GM12873 (cell line): ENCODE measurements around the gene RSPO4.

Experiments
- TF ChIP-seq, protein P1 (sequence below): IDR thresholded peaks from 2 replicates; pipeline ENCODE4 v1.5.1; 2012; ENCODE audit warnings: low read depth, mild to moderate bottlenecking, moderate library complexity, low read length, control low read depth; ENCODE audit not compliant: insufficient read depth; ENCODE audit errors: missing control alignments

RSPO4 gene

DNA sequence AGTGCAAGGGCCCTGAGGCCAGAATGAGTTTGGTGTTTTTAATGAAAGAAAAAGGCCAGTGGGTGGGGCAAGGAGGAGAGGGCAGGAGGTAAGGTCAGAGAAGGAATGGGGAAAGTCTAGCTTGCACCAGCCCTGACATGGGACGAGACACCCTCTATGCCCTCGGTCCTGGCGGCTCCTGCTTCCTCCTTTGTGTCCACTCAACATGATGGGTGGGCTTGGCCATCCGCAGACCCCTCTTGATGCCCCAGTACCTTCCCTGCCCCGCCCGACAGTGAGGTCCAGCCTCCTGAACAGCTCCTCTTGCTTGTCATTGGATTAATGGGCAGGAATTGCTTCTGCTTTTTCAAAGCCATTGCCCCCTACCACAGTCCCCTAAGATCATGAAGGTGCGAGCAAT lies 52.4 kb downstream of the RSPO4 start:
- TF ChIP-seq, protein P1, sequence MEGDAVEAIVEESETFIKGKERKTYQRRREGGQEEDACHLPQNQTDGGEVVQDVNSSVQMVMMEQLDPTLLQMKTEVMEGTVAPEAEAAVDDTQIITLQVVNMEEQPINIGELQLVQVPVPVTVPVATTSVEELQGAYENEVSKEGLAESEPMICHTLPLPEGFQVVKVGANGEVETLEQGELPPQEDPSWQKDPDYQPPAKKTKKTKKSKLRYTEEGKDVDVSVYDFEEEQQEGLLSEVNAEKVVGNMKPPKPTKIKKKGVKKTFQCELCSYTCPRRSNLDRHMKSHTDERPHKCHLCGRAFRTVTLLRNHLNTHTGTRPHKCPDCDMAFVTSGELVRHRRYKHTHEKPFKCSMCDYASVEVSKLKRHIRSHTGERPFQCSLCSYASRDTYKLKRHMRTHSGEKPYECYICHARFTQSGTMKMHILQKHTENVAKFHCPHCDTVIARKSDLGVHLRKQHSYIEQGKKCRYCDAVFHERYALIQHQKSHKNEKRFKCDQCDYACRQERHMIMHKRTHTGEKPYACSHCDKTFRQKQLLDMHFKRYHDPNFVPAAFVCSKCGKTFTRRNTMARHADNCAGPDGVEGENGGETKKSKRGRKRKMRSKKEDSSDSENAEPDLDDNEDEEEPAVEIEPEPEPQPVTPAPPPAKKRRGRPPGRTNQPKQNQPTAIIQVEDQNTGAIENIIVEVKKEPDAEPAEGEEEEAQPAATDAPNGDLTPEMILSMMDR: no peak

- TF ChIP-seq, protein P1: no peak
Observed at GRCh38 chr20:946826-947225, 55.3 kb downstream of the RSPO4 start.

DNA sequence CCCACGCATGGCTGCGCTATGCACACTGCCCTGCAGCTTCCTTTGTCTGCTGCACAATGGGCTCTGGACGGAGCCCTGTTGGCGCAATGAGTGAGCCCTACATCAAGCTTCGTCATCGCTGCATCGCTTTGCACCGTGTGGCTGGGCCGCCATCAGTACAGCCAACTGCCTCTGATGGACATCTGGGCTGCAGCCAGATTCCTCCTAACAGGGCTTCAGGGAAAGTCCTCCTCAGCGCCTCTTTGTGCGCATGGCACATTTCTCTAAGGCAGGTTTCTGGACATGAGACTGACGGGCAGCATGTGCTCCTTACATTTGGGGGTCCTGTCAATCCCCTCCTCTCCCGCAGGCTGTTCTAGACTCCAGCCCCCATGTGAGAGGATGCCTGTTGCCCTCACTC lies 56.3 kb downstream of the RSPO4 start:
- TF ChIP-seq, protein P1: no peak

GRCh38 chr20:944774-945410 lies 57.2 kb downstream of the RSPO4 start:
- TF ChIP-seq, protein P1: no peak

GRCh38 chr20:944148-944547 lies 58.0 kb downstream of the RSPO4 start:
- TF ChIP-seq, protein P1: no peak

DNA sequence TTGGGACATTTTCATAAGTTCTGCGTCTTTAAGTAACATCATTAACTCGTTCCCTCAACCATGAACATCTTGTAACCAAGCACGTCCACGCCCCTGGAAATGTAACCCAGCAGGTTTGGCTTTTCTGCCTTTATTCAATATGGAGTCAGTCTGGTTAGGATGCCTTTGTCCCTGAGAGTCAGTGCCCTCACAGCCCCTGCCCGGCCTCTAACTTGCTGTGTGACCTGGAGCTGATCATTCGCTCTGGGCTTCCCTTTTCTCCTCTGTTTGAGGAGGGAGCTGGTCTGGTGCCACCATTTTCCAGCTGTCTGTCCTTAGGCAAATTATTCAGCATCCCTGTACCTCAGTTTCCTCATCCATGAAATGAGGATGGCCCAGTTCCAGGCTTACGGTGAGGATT lies 59.5 kb downstream of the RSPO4 start:
- TF ChIP-seq, protein P1: no peak

- TF ChIP-seq, protein P1: no peak
Observed at GRCh38 chr20:940926-941325, 61.2 kb downstream of the RSPO4 start.
